ENCODE measurements around the gene TMEM62.

- TF ChIP-seq CTCF (IDR thresholded peaks at IDR 0.05) (peak in 4 of 6 experiments; percentile 5 to 41 (median 18)), POLR2A (IDR thresholded peaks at IDR 0.05) (no peak)
Observed at GRCh38 chr15:43218908-43219706, 85.7 kb downstream of the TMEM62 start.
